ENCODE measurements around the gene SLC16A12.
A peak's percentile ranks its signal among the peaks of the same experiment; 100 is the strongest.
"Not testable (repeated sequence)": the region's sequence is repeated elsewhere in the genome, so short reads cannot be mapped to it uniquely, and the experiment has no call there.

Gene SLC16A12

GRCh38 chr10:89409282-89409681, 126.1 kb downstream of the SLC16A12 start:
- in situ Hi-C loops (cut with MboI; ENCODE audit: low pct_unique_long_range_greater_than_20kb, low sequenced_read_pairs); DNase-seq: not testable (repeated sequence)

- in situ Hi-C loops (cut with MboI; ENCODE audit: low pct_unique_long_range_greater_than_20kb, low sequenced_read_pairs); DNase-seq: not testable (repeated sequence)
Observed at GRCh38 chr10:89407792-89408191, 127.6 kb downstream of the SLC16A12 start.

GRCh38 chr10:89406178-89406577, 129.2 kb downstream of the SLC16A12 start:
- DNase-seq; in situ Hi-C loops (cut with MboI; ENCODE audit: low pct_unique_long_range_greater_than_20kb, low sequenced_read_pairs): not testable (repeated sequence)

- in situ Hi-C loops (cut with MboI; ENCODE audit: low pct_unique_long_range_greater_than_20kb, low sequenced_read_pairs) = no loop called here
- no peak for DNase-seq
Observed at GRCh38 chr10:89404104-89405047, 131.0 kb downstream of the SLC16A12 start.

- in situ Hi-C loops (cut with MboI; ENCODE audit: low pct_unique_long_range_greater_than_20kb, low sequenced_read_pairs) = no loop called here
- no peak for DNase-seq
Observed at GRCh38 chr10:89403043-89403442, 132.4 kb downstream of the SLC16A12 start.

GRCh38 chr10:89399956-89400355, 135.4 kb downstream of the SLC16A12 start:
- in situ Hi-C loops (cut with MboI; ENCODE audit: low pct_unique_long_range_greater_than_20kb, low sequenced_read_pairs) = no loop called here
- no peak for DNase-seq

GRCh38 chr10:89398003-89398749, 137.2 kb downstream of the SLC16A12 start:
- DNase-seq = no peak
- in situ Hi-C loops (cut with MboI; ENCODE audit: low pct_unique_long_range_greater_than_20kb, low sequenced_read_pairs) = no loop called here

GRCh38 chr10:89395141-89395540, 140.3 kb downstream of the SLC16A12 start:
- in situ Hi-C loops (cut with MboI; ENCODE audit: low pct_unique_long_range_greater_than_20kb, low sequenced_read_pairs) = no loop called here
- DNase-seq = no peak

- no peak for DNase-seq
Observed at GRCh38 chr10:89393898-89394297, 141.5 kb downstream of the SLC16A12 start.

GRCh38 chr10:89392974-89393373, 142.4 kb downstream of the SLC16A12 start:
- DNase-seq = peak; percentile 59
- in situ Hi-C loops (cut with MboI; ENCODE audit: low pct_unique_long_range_greater_than_20kb, low sequenced_read_pairs) = no loop called here

More at GRCh38 chr10:89393898-89394297, 141.5 kb downstream of the SLC16A12 start:
- in situ Hi-C loops (cut with MboI; ENCODE audit: low pct_unique_long_range_greater_than_20kb, low sequenced_read_pairs) = no loop called here

GRCh38 chr10:89391907-89392756, 143.3 kb downstream of the SLC16A12 start, which contains the start of gene IFIT1:
Gene IFIT1, plus strand, starts transcription at chr10:89392623. Its CDS starts 90 bp downstream, at chr10:89392713.
- in situ Hi-C loops (cut with MboI; ENCODE audit: low pct_unique_long_range_greater_than_20kb, low sequenced_read_pairs) = no loop called here
- peak; percentile 80 for DNase-seq

GRCh38 chr10:89391226-89391576, 144.2 kb downstream of the SLC16A12 start:
- DNase-seq; in situ Hi-C loops (cut with MboI; ENCODE audit: low pct_unique_long_range_greater_than_20kb, low sequenced_read_pairs): not testable (repeated sequence)

GRCh38 chr10:89390476-89391225, 144.7 kb downstream of the SLC16A12 start:
- DNase-seq = no peak
- in situ Hi-C loops (cut with MboI; ENCODE audit: low pct_unique_long_range_greater_than_20kb, low sequenced_read_pairs) = no loop called here

- in situ Hi-C loops (cut with MboI; ENCODE audit: low pct_unique_long_range_greater_than_20kb, low sequenced_read_pairs) = no loop called here
- DNase-seq = peak; percentile 34
Observed at GRCh38 chr10:89389254-89389653, 146.1 kb downstream of the SLC16A12 start.

GRCh38 chr10:89388806-89389205, 146.6 kb downstream of the SLC16A12 start:
- DNase-seq = no peak
- in situ Hi-C loops (cut with MboI; ENCODE audit: low pct_unique_long_range_greater_than_20kb, low sequenced_read_pairs) = no loop called here

- in situ Hi-C loops (cut with MboI; ENCODE audit: low pct_unique_long_range_greater_than_20kb, low sequenced_read_pairs) = no loop called here
- peak; percentile 84 for DNase-seq
Observed at GRCh38 chr10:89384474-89385340, 150.7 kb downstream of the SLC16A12 start.

GRCh38 chr10:89382757-89383156, 152.6 kb downstream of the SLC16A12 start:
- in situ Hi-C loops (cut with MboI; ENCODE audit: low pct_unique_long_range_greater_than_20kb, low sequenced_read_pairs) = no loop called here
- no peak for DNase-seq

Data from KBM-7 (cell line).